Measurements from ENCODE around the gene TRAPPC6A. TPM values are rescaled to one million over a fixed set of nuclear protein-coding genes. Genes with fewer than 3 reads are reported as not detected.

Gene TRAPPC6A
- total RNA-seq, 2 donors from 2014 or later: 56.6 to 79.1 TPM

DNA sequence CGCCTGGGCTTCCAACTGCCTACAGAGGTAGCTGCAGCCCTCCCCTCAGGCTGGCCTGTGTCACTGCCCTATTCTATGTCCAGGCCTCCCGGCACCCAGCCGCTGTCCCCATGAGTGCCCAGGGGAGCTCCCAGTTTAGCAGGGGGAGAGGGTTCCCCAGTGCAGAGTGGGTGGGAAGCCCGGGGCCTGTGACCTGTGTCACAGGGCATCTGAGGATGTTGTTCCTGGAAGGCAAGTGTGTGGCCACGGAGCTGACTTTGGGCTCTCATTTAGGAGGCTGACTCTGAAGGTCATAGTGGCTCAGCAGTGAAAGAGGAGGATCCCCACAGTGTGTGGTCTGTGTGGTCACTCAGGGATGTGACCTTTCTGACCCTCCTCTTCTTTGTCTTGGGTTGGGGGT is 59.9 kb downstream of the TRAPPC6A start:
- no peak overlapping the region for H3K4me3 Mint-ChIP-seq
- no peaks in the 10 kb centered on the region for H3K27me3 ChIP-seq (ENCODE audit: control insufficient read depth, insufficient read depth, low read length, poor library complexity, severe bottlenecking)
- H3K4me1 Mint-ChIP-seq: peaks cover 23% of the 10 kb centered on the region
- no peak overlapping the region for H3K9ac ChIP-seq (ENCODE audit: extremely low read depth, low read length, poor library complexity, severe bottlenecking)
- WGBS, 2 experiments (ENCODE audit: insufficient coverage in 1 of 2, insufficient read length in 1 of 2): 93 to 100% methylated on average over 3 to 5 of the region's 5 CpGs
- DNase-seq: no peak
- H3K4me1 ChIP-seq (ENCODE audit: control insufficient read depth, insufficient read depth, low read length): peaks cover 5% of the 10 kb centered on the region
- no peak overlapping the region for H3K27ac ChIP-seq (ENCODE audit: low read depth, low read length)
- peaks cover 5% of the 10 kb centered on the region for H3K36me3 Mint-ChIP-seq (ENCODE audit: low read depth)
- H3K9me3 Mint-ChIP-seq: no peaks in the 10 kb centered on the region
- H3K27me3 Mint-ChIP-seq (ENCODE audit: insufficient read depth): no peaks in the 10 kb centered on the region
- H3K4me3 ChIP-seq (ENCODE audit: low read length): no peak overlapping the region
- TF ChIP-seq, protein P1, sequence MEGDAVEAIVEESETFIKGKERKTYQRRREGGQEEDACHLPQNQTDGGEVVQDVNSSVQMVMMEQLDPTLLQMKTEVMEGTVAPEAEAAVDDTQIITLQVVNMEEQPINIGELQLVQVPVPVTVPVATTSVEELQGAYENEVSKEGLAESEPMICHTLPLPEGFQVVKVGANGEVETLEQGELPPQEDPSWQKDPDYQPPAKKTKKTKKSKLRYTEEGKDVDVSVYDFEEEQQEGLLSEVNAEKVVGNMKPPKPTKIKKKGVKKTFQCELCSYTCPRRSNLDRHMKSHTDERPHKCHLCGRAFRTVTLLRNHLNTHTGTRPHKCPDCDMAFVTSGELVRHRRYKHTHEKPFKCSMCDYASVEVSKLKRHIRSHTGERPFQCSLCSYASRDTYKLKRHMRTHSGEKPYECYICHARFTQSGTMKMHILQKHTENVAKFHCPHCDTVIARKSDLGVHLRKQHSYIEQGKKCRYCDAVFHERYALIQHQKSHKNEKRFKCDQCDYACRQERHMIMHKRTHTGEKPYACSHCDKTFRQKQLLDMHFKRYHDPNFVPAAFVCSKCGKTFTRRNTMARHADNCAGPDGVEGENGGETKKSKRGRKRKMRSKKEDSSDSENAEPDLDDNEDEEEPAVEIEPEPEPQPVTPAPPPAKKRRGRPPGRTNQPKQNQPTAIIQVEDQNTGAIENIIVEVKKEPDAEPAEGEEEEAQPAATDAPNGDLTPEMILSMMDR (conservative IDR thresholded peaks at IDR 0.05): no peak
- H3K9me3 ChIP-seq (ENCODE audit: control insufficient read depth, low read length): no peaks in the 10 kb centered on the region
- no peak overlapping the region for H3K27ac Mint-ChIP-seq
- H3K36me3 ChIP-seq (ENCODE audit: control insufficient read depth, insufficient read depth, low read length): no peaks in the 10 kb centered on the region

DNA sequence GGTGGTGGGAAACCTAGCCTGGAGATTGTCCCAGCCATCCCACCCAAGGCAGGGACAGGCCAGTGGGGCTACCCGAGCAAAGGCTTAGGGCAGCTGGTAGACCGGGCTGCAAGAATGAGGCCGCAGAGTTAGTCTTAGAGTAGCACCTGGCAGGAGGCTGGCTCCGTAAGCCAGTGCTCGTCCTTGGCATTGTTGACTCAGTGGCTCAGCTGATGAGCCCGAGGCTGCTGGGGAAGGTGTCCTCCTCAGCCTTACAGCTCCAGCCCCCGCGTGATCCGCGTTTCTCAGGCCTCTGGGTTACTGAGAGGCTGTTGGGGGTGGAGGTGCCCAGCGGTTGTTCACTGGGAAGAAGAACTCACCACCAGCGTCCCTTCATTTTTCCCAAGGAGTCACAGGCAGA is 60.4 kb downstream of the TRAPPC6A start:
- Histone ChIP-seq H3K4me3 (ENCODE audit: low read length) (no peak overlapping the region), H3K9me3 (ENCODE audit: control insufficient read depth, low read length) (no peaks in the 10 kb centered on the region), H3K27ac (ENCODE audit: low read depth, low read length) (no peak overlapping the region), H3K4me1 (ENCODE audit: control insufficient read depth, insufficient read depth, low read length) (peaks cover 5% of the 10 kb centered on the region), H3K36me3 (ENCODE audit: control insufficient read depth, insufficient read depth, low read length) (no peaks in the 10 kb centered on the region), H3K27me3 (ENCODE audit: control insufficient read depth, insufficient read depth, low read length, poor library complexity, severe bottlenecking) (no peaks in the 10 kb centered on the region), H3K9ac (ENCODE audit: extremely low read depth, low read length, poor library complexity, severe bottlenecking) (no peak overlapping the region)
- H3K4me1 Mint-ChIP-seq: peaks cover 23% of the 10 kb centered on the region
- DNase-seq: no peak
- WGBS, 2 experiments (ENCODE audit: insufficient coverage in 1 of 2, insufficient read length in 1 of 2): 84 to 87% methylated on average over 9 to 12 of the region's 12 CpGs
- H3K36me3 Mint-ChIP-seq (ENCODE audit: low read depth): peaks cover 5% of the 10 kb centered on the region
- TF ChIP-seq, protein P1 (conservative IDR thresholded peaks at IDR 0.05): no peak
- H3K27me3 Mint-ChIP-seq (ENCODE audit: insufficient read depth): no peaks in the 10 kb centered on the region
- peak overlapping the region; percentile 44 for H3K27ac Mint-ChIP-seq
- no peaks in the 10 kb centered on the region for H3K9me3 Mint-ChIP-seq
- H3K4me3 Mint-ChIP-seq: no peak overlapping the region

DNA sequence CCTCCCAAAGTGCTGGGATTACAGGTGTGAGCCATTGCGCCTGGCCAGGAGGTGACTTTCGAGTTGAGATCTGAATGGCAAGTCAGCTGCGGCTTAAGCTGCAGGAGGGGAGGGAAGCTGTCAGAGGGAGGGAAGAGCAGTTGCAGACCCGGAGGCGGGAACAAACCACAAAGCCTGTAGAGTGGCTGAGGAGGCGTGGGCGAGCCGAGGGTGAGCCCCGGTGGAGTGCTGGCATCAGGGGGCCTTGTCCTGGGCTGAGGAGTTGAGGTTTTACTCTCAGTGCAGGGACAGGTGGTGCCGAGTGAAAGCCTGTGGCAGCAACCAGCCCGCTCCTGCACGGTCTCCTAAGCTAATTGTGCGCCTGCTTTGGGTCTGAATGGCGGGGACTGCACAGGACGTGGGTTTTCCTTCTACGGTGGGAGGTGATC is 60.9 kb downstream of the TRAPPC6A start:
- H3K4me3 ChIP-seq (ENCODE audit: low read length): no peak overlapping the region
- Mint-ChIP-seq H3K27ac (peak overlapping the region; percentile 44), H3K4me3 (no peak overlapping the region), H3K4me1 (peaks cover 23% of the 10 kb centered on the region), H3K9me3 (no peaks in the 10 kb centered on the region), H3K36me3 (ENCODE audit: low read depth) (peaks cover 5% of the 10 kb centered on the region), H3K27me3 (ENCODE audit: insufficient read depth) (no peaks in the 10 kb centered on the region)
- DNase-seq: peak; percentile 68
- no peaks in the 10 kb centered on the region for H3K27me3 ChIP-seq (ENCODE audit: control insufficient read depth, insufficient read depth, low read length, poor library complexity, severe bottlenecking)
- H3K9me3 ChIP-seq (ENCODE audit: control insufficient read depth, low read length): no peaks in the 10 kb centered on the region
- H3K27ac ChIP-seq (ENCODE audit: low read depth, low read length): no peak overlapping the region
- H3K4me1 ChIP-seq (ENCODE audit: control insufficient read depth, insufficient read depth, low read length): peaks cover 5% of the 10 kb centered on the region
- H3K36me3 ChIP-seq (ENCODE audit: control insufficient read depth, insufficient read depth, low read length): no peaks in the 10 kb centered on the region
- TF ChIP-seq, protein P1 (conservative IDR thresholded peaks at IDR 0.05): no peak
- H3K9ac ChIP-seq (ENCODE audit: extremely low read depth, low read length, poor library complexity, severe bottlenecking): no peak overlapping the region
- WGBS, 2 experiments (ENCODE audit: insufficient coverage in 1 of 2, insufficient read length in 1 of 2): 73 to 82% methylated on average over 10 to 16 of the region's 16 CpGs
